NOMO-1 treated with DMSO at 0.1 percent for 48 hours (cell line): ENCODE measurements around the gene SNRPA.

Source experiments
- DNase-seq: peaks from one replicate; lab custom pipeline; 2025; ENCODE audit not compliant: unreplicated experiment; lab: John Stamatoyannopoulos, UW

Gene SNRPA

DNA sequence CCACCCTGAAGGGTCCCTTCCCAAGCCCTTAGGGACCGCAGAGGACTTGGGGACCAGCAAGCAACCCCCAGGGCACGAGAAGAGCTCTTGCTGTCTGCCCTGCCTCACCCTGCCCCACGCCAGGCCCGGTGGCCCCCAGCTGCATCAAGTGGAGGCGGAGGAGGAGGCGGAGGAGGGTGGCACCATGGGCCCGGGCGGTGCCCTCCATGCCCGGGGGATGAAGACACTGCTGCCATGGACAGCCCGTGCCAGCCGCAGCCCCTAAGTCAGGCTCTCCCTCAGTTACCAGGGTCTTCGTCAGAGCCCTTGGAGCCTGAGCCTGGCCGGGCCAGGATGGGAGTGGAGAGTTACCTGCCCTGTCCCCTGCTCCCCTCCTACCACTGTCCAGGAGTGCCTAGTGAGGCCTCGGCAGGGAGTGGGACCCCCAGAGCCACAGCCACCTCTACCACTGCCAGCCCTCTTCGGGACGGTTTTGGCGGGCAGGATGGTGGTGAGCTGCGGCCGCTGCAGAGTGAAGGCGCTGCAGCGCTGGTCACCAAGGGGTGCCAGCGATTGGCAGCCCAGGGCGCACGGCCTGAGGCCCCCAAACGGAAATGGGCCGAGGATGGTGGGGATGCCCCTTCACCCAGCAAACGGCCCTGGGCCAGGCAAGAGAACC, 49.5 kb downstream of the SNRPA start:
- no peak for DNase-seq

GRCh38 chr19:40800997-40801377, 50.0 kb downstream of the SNRPA start:
- no peak for DNase-seq

GRCh38 chr19:40801426-40802299, 50.7 kb downstream of the SNRPA start:
- no peak for DNase-seq

DNA sequence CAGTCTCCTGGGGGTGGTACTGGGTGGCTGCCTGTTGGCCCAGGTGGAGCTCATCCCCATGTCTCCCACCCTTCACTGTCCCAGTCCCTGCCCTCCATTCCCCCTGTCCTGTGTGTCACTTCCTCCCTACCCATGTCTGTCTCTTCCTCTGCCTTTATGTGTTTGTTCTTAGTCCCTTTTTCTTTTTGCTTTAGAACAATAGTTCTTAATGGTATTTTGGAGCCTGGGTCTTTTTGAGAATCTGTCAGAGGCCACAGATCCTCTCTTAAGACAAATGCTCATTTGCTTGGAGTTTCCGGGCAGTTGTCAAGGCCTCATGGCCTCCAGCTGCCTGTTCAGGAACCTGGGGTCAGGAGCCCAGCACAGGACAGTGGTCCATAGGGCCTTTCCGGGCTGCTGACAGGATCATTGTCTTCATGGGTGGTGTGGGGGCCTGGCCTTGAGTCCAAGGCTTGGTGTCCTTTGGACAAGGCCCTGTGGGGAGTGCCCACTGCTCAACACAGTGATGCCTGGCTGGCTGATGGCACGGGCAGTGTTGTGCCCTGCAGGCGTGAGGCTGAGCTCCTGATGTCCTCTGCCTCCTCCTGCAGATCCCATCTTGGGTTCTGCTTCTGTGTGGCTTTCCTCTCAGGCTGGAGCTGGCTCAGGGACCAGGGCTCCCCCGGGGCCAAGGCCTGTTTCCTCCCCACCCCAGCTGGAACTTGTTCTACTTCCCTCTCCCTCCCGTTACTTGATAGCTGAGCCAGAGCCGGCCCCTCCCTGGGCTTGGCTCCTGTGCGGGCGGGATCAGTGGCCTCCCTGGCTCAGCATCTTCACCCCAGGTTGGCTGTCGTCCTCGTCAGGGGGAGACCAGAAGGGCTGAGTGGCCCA, 51.5 kb downstream of the SNRPA start:
- no peak for DNase-seq

- DNase-seq: no peak
These were observed 52.3 kb downstream of the SNRPA start for GRCh38 chr19:40803170-40803856.

DNA sequence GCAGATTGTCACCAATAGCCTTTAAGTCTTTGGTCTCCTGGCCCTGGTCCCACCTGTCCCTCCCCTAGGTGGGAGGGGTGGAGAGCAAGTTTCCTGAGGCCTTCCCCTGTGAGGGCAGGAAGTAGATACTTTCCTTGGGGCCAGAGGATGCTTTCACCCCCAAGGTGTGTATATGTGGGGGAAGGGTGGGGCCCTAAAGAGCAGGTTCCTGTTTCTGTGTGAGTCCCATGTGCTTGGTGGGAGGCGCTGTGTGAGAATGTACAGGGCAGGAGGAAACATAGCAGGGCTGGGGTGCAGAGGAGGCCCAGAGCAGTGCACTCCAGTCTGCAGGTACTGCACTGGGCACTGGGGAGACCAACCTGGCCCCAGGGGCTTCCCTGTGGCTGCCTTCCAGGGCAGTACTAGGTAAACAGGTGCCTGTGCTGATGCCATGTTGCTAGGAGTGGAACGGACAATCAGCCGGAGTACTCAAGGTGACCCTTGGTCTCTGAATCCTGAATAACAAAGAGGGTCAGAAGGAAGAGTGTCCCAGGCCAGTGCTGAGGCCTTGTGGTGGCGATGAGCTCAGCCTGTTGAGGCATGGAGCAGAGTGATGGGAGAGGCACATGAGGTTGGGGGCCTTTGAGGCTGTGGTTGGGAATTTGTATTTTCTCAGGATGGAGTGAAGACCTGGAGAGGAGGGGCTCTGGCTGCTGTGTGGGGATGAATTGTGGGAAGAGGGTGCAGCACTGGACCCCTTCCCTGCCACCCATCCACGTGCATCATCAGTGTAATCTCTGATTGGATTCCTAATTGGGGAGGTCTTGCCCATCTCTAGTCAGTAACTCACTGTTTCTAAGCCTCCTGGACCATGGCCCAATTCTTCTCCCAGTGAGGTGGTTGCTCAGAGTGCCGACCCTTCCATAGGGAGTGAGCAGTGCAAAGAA, 53.1 kb downstream of the SNRPA start:
- peak; percentile 55 for DNase-seq

DNA sequence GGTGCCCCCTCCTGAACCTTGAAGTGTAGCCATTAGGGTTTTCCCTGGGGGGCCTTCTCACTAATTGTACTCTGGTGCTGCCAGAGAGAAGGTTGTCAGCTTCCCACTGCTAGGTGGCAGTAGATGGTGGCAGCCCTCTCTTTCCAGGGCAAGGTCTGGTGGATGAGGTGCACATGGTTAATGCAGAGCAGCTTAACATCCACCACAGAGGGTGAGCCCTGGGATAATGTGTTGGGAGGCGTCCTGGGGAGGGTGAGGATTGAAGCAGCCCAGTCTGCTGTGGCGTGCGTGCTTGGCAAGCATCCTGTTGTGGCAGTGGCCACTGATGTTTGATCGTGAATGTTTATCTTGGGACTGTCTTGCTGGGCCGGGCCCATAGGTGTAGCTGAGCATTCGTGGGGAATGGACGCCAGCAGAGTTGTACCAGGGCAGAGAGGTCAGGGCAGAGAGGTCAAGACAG, 53.8 kb downstream of the SNRPA start:
- no peak for DNase-seq

GRCh38 chr19:40805258-40805868, 54.4 kb downstream of the SNRPA start:
- DNase-seq: no peak

DNA sequence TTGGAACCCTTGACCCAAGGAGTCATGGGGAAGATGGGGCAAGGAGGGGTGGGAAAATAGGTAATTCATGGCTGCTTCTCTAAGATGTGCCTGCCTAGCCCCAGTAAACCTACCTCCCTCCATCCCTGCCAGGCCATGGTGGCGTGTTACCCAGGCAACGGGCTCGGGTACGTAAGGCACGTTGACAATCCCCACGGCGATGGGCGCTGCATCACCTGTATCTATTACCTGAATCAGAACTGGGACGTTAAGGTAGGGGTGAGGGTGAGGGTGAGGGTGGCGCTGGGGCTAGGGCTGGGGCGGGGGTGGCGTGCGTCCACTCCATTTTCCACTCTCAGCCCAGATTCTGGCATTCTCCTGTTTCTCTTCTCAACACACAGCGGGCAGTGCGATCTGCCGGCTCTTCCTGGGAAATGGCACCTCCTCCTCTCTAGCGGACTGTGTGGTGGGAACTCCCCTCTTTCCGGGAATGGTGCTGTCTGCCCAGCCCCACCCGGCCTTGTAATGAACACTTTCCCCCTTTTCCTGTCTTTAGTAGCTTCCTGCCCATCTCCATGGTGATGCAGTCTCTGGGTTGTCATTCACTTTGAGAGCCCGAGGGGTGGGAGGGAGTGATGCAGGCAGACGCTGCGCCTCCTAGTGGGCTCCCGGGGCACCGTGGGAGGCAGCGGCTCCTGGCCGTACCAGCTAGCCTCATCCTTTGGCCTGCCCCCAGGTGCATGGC, 55.6 kb downstream of the SNRPA start:
- peak; percentile 29 for DNase-seq

GRCh38 chr19:40807147-40808020, 56.4 kb downstream of the SNRPA start:
- DNase-seq: no peak

DNA sequence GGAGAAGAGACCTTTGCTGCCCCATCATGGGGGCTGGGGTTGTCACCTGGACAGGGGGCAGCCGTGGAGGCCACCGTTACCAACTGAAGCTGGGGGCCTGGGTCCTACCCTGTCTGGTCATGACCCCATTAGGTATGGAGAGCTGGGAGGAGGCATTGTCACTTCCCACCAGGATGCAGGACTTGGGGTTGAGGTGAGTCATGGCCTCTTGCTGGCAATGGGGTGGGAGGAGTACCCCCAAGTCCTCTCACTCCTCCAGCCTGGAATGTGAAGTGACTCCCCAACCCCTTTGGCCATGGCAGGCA, 57.0 kb downstream of the SNRPA start:
- no peak for DNase-seq

- DNase-seq: no peak
These were observed 57.5 kb downstream of the SNRPA start for GRCh38 chr19:40808497-40808896.

- DNase-seq: no peak
These were observed 58.5 kb downstream of the SNRPA start for GRCh38 chr19:40809358-40810086.

DNA sequence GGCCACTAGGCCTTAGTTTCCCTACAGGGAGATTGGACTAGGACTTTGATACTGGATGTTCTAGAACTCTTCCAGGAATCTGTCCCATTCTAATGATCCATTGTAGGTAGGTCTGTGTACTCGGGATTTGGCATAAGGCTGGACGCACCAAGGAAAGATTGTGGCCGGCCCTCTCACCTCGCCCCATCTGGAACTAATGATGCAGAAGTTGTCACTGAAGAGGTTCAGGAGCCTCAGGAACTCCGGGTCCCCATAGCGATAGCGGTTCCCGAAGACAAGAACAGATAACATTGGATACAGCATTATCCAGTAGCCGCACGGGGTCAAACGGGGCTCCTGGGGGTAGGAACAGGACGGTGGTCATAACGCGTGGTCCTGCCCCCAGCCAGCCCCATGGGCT, 59.2 kb downstream of the SNRPA start:
- DNase-seq: no peak

DNA sequence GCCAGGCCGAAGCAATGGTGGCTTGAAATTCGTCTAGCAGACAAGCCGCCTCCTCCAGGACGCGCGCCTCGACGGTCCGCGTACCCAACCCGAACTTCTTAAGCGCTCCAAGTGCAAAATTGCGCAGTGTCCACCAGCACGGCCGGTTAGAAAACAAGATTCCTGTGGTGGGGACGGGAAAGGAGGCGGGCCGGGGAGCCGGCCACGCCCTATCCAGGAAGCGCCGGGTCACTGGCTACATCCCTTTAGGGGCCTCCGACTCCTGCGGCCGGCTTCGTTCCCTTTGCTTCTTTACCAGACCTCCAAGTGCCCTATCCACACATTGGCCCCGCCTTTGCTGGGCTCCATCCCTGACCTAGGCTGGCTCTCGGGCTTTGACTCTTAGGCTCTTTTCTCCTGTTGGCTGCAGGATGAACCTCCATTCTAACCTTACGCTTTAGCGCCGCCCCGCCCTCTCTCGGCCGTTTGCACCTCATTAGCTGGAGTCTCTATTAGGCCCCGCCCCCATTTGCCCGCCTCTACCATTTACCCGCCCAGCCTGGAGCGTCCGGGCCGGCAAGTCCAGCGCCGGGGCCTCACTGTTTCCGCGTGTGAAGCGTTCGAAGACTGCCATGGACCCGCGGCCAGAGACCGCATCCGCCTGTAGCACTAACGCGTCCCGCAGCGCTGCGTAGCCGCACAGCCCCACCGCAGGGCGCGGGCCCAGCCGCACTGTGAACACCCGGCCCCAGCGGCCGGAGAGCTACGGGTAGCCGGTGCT, 59.8 kb downstream of the SNRPA start:
- peak; percentile 69 for DNase-seq

- peak; percentile 31 for DNase-seq
These were observed 60.7 kb downstream of the SNRPA start for GRCh38 chr19:40811478-40812341.
